HCT116 (cell line): ENCODE results near the gene IL1RAPL2. TPM values are rescaled to one million over a fixed set of nuclear protein-coding genes. Genes with fewer than 3 reads are reported as not detected.

Experiments
- ATAC-seq: fragments of 200-7000 bp; cut with Tn5 transposase; 2 replicates; pipeline ENCODE4 v1.9.1; 2020; ENCODE audit warnings: mild to moderate bottlenecking, moderate library complexity
- BruUV-seq: library from RNA; stranded (reverse); fragments of 400-500 nt; replicated peaks from 2 replicates; lab custom pipeline; 2021; lab: Mats Ljungman, UMichigan
- CTCF ChIA-PET: fragments of 300-600 bp; sonication (Branson Sonifier 250); formaldehyde crosslinking; loops from one replicate; lab custom pipeline; 2021; ENCODE audit warnings: antibody characterized with exemption; lab: Charles Lee
- POLR2A ChIA-PET: fragments of 300-600, 350-600 bp; sonication (Branson Sonifier 250); formaldehyde crosslinking; loops from one replicate; lab custom pipeline; 2021; ENCODE audit warnings: antibody characterized with exemption; lab: Charles Lee
- RAD21 ChIA-PET, 2 experiments: fragments of 300-600 bp; sonication (Branson Sonifier 250); formaldehyde crosslinking; loops; one replicate each; lab custom pipeline; 2023; ENCODE audit warnings: low total read pairs in 2 of 2; ENCODE audit not compliant: uncharacterized antibody in 2 of 2, unreplicated experiment in 2 of 2, low non-redundant PET in 1 of 2; lab: Charles Lee
- DNase-seq: peaks from one replicate; pipeline ENCODE4 v3.0.0-alpha.2; 2010; ENCODE audit warnings: low read depth, low spot score
- H2AFZ ChIP-seq: fragments of 200-600 bp; shearing (Covaris generic), sonication (generic); 2 replicates; pipeline ENCODE4 v1.6.1; 2017; ENCODE audit warnings: low read depth, mixed run types, mixed read lengths, antibody characterized with exemption, low read length; ENCODE audit not compliant: poor library complexity, severe bottlenecking
- H3K27ac ChIP-seq: 2 replicates; pipeline ENCODE4 v1.5.1; 2012; ENCODE audit warnings: low read depth, low read length
- H3K27me3 ChIP-seq: fragments of 200-600 bp; sonication (generic); 2 replicates; pipeline ENCODE4 v1.6.1; 2016; ENCODE audit warnings: mixed run types, low read length, mixed read lengths; ENCODE audit not compliant: insufficient read depth
- H3K36me3 ChIP-seq, 2 experiments: fragments of 200-500 bp in 1 of 2; fragments of 200-600 bp in 1 of 2; sonication (Bioruptor generic) in 1 of 2; sonication (generic) in 1 of 2; 2 replicates each; pipeline versions ENCODE4 v1.5.1 to v1.6.1; 2014 to 2016; ENCODE audit warnings: low read length in 2 of 2, inconsistent platforms in 1 of 2, mixed read lengths in 1 of 2, mixed run types in 1 of 2; ENCODE audit not compliant: insufficient read depth in 2 of 2, control insufficient read depth in 1 of 2
- H3K4me1 ChIP-seq, 2 experiments: fragments of 200-600 bp in 1 of 2; sonication (generic) in 1 of 2; 2 replicates each; pipeline versions ENCODE4 v1.5.1 to v1.6.1; 2012 to 2017; ENCODE audit warnings: low read length in 2 of 2, inconsistent platforms in 1 of 2, mild to moderate bottlenecking in 1 of 2, mixed read lengths in 1 of 2, mixed run types in 1 of 2, moderate library complexity in 1 of 2; ENCODE audit not compliant: insufficient read depth in 2 of 2, control insufficient read depth in 1 of 2
- H3K4me2 ChIP-seq: fragments of 200-600 bp; sonication (generic); 2 replicates; pipeline ENCODE4 v1.6.1; 2017; ENCODE audit warnings: mixed run types, low read length, mixed read lengths
- H3K4me3 ChIP-seq, 2 experiments: fragments of 200-600 bp in 1 of 2; sonication (generic) in 1 of 2; replicated peaks in 1 of 2; 2 replicates each; pipeline ENCODE4 v1.5.1; 2011 to 2016; ENCODE audit warnings: low read length in 2 of 2, control low read depth in 1 of 2, low read depth in 1 of 2, mild to moderate bottlenecking in 1 of 2, mixed read lengths in 1 of 2, mixed run types in 1 of 2
- H3K79me2 ChIP-seq: fragments of 200-600 bp; sonication (generic); 2 replicates; pipeline ENCODE4 v1.6.1; 2017; ENCODE audit warnings: mild to moderate bottlenecking, mixed run types, low read length, moderate library complexity, mixed read lengths; ENCODE audit not compliant: insufficient read depth
- H3K9ac ChIP-seq: fragments of 200-600 bp; sonication (generic); 2 replicates; pipeline ENCODE4 v1.6.1; 2016; ENCODE audit warnings: low read length, mixed read lengths
- H3K9me2 ChIP-seq: fragments of 200-600 bp; sonication (generic), shearing (Covaris generic); 2 replicates; pipeline ENCODE4 v1.6.1; 2017; ENCODE audit warnings: mixed run types, mild to moderate bottlenecking, moderate library complexity; ENCODE audit not compliant: insufficient read depth
- H3K9me3 ChIP-seq, 2 experiments: fragments of 200-500 bp in 1 of 2; fragments of 200-600 bp in 1 of 2; sonication (Bioruptor generic) in 1 of 2; sonication (generic) in 1 of 2; 2 replicates each; pipeline ENCODE4 v1.6.1; 2014 to 2017; ENCODE audit warnings: low read length in 2 of 2, mixed read lengths in 2 of 2, inconsistent platforms in 1 of 2, low read depth in 1 of 2, mild to moderate bottlenecking in 1 of 2, mixed run types in 1 of 2, moderate library complexity in 1 of 2; ENCODE audit not compliant: control insufficient read depth in 1 of 2, insufficient read depth in 1 of 2
- H4K20me1 ChIP-seq: fragments of 200-600 bp; sonication (generic), shearing (Covaris generic); 2 replicates; pipeline ENCODE4 v1.6.1; 2017; ENCODE audit warnings: mixed run types, mild to moderate bottlenecking, moderate library complexity; ENCODE audit not compliant: insufficient read depth
- CBX3 ChIP-seq: IDR thresholded peaks from 2 replicates; pipeline ENCODE4 v1.6.1; 2012; ENCODE audit warnings: low read depth
- CEBPB ChIP-seq: IDR thresholded peaks from 2 replicates; pipeline ENCODE4 v1.6.1; 2012; ENCODE audit warnings: low read depth
- EGR1 ChIP-seq: IDR thresholded peaks from 2 replicates; pipeline ENCODE4 v1.6.1; 2012; ENCODE audit warnings: low read depth
- ELF1 ChIP-seq: IDR thresholded peaks from 2 replicates; pipeline ENCODE4 v1.6.1; 2012; ENCODE audit warnings: low read depth, borderline replicate concordance
- EZH2 ChIP-seq: fragments of 200-600 bp; sonication (generic); IDR thresholded peaks from 2 replicates; pipeline ENCODE4 v1.6.1; 2017; ENCODE audit warnings: antibody characterized with exemption, mixed run types
- EZH2phosphoT487 ChIP-seq: fragments of 200-600 bp; IDR thresholded peaks from 2 replicates; pipeline ENCODE4 v1.6.1; 2018; ENCODE audit warnings: antibody characterized with exemption, borderline replicate concordance
- FOSL1 ChIP-seq: IDR thresholded peaks from 2 replicates; pipeline ENCODE4 v1.6.1; 2012; ENCODE audit warnings: low read depth
- JUND ChIP-seq: IDR thresholded peaks from 2 replicates; pipeline ENCODE4 v1.6.1; 2012
- POLR2A ChIP-seq: IDR thresholded peaks from 2 replicates; pipeline ENCODE4 v1.7.0; 2011; ENCODE audit warnings: borderline replicate concordance; ENCODE audit not compliant: insufficient read depth, insufficient read length; ENCODE audit errors: extremely low read depth
- RAD21 ChIP-seq: IDR thresholded peaks from 2 replicates; pipeline ENCODE4 v1.6.1; 2012; ENCODE audit warnings: low read depth, mild to moderate bottlenecking
- SIN3A ChIP-seq: IDR thresholded peaks from 2 replicates; pipeline ENCODE4 v1.6.1; 2012; ENCODE audit warnings: low read depth
- SP1 ChIP-seq: IDR thresholded peaks from 2 replicates; pipeline ENCODE4 v1.6.1; 2012; ENCODE audit warnings: low read depth
- SRF ChIP-seq: IDR thresholded peaks from 2 replicates; pipeline ENCODE4 v1.6.1; 2012; ENCODE audit warnings: low read depth
- YY1 ChIP-seq: IDR thresholded peaks from 2 replicates; pipeline ENCODE4 v1.6.1; 2011; ENCODE audit warnings: low read length, low read depth, moderate library complexity, mild to moderate bottlenecking; ENCODE audit not compliant: insufficient replicate concordance; ENCODE audit errors: extremely low read depth
- ZNF274 ChIP-seq: fragments of 200-500 bp; sonication (Bioruptor generic); IDR thresholded peaks from 2 replicates; pipeline ENCODE4 v1.6.1; 2014; ENCODE audit warnings: mild to moderate bottlenecking, low read depth, low read length, inconsistent platforms
- intact Hi-C: fragments of 100-400 bp; cut with micrococcal nuclease; formaldehyde crosslinking; loops from 2 replicates; pipeline ENCODE4 v1.10.0; 2022
- total RNA-seq: library from RNA; stranded (reverse); gene quantifications from one replicate; pipeline ENCODE4 v1.2.1, GENCODE V29; 2021; ENCODE audit not compliant: unreplicated experiment
- TF ChIP-seq, protein P1 (sequence below): IDR thresholded peaks from 2 replicates; pipeline ENCODE4 v1.6.1; 2011; ENCODE audit warnings: mild to moderate bottlenecking, low read length, moderate library complexity; ENCODE audit not compliant: insufficient replicate concordance; ENCODE audit errors: extremely low read depth
- TF ChIP-seq, protein P2 (sequence below): IDR thresholded peaks from 2 replicates; pipeline ENCODE4 v1.6.1; 2012
- TF ChIP-seq, protein P3 (sequence below): IDR thresholded peaks from 2 replicates; pipeline ENCODE4 v1.6.1; 2012
- TF ChIP-seq, protein P4 (sequence below), 3 experiments: fragments of 200-600 bp in 1 of 3; sonication (generic) in 1 of 3; IDR thresholded peaks in 2 of 3; conservative IDR thresholded peaks in 1 of 3; 2 replicates each; pipeline ENCODE4 v1.5.1; 2012 to 2017; ENCODE audit warnings: low read depth in 2 of 3, low read length in 2 of 3, antibody characterized with exemption in 1 of 3, borderline replicate concordance in 1 of 3, control low read depth in 1 of 3, mild to moderate bottlenecking in 1 of 3, mixed read lengths in 1 of 3, mixed run types in 1 of 3, moderate library complexity in 1 of 3; ENCODE audit not compliant: insufficient read depth in 1 of 3

The IL1RAPL2 gene
- total RNA-seq, 1 experiment from 2014 or later, result not detected

DNA sequence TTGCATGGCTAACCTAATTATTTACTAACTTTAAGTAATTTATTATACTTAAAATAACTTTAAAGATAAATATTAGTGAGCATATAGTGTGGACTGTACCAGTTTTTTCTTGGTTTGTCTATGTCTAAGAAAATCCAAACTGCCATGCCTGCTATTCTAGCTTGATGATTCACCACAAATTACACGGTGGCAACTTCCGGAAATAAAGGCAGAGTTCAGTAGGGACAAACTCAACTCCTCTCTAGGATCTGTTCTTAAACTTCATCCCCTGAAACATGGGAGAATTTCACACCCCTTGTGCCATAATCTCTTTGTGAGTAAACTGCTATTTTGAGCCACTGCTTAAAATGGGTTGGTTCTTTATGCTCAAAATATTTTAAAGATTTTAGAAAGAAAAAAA lies 1042.7 kb downstream of the IL1RAPL2 start:
- H3K9me2 ChIP-seq, result no peaks in the 10 kb centered on the region
- ATAC-seq, result no peak
- TF ChIP-seq, protein P1, sequence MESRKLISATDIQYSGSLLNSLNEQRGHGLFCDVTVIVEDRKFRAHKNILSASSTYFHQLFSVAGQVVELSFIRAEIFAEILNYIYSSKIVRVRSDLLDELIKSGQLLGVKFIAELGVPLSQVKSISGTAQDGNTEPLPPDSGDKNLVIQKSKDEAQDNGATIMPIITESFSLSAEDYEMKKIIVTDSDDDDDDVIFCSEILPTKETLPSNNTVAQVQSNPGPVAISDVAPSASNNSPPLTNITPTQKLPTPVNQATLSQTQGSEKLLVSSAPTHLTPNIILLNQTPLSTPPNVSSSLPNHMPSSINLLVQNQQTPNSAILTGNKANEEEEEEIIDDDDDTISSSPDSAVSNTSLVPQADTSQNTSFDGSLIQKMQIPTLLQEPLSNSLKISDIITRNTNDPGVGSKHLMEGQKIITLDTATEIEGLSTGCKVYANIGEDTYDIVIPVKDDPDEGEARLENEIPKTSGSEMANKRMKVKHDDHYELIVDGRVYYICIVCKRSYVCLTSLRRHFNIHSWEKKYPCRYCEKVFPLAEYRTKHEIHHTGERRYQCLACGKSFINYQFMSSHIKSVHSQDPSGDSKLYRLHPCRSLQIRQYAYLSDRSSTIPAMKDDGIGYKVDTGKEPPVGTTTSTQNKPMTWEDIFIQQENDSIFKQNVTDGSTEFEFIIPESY, result no peak
- ChIA-PET POLR2A (no interaction called here), RAD21 (no interaction called here), CTCF (no interaction called here)
- no peak overlapping the region for H3K27ac ChIP-seq
- H4K20me1 ChIP-seq, result no peaks in the 10 kb centered on the region
- no peaks in the 10 kb centered on the region for H3K4me1 ChIP-seq
- H2AFZ ChIP-seq, result no peak overlapping the region
- intact Hi-C loops, result no loop called here
- no peaks in the 10 kb centered on the region for H3K27me3 ChIP-seq
- no peaks in the 10 kb centered on the region for H3K9me3 ChIP-seq
- no peaks in the 10 kb centered on the region for H3K79me2 ChIP-seq
- H3K4me2 ChIP-seq, result no peak overlapping the region
- no TSS peak for BruUV-seq
- H3K36me3 ChIP-seq, result no peaks in the 10 kb centered on the region
- no peak for DNase-seq
- H3K9ac ChIP-seq, result no peak overlapping the region
- no peak overlapping the region for H3K4me3 ChIP-seq

DNA sequence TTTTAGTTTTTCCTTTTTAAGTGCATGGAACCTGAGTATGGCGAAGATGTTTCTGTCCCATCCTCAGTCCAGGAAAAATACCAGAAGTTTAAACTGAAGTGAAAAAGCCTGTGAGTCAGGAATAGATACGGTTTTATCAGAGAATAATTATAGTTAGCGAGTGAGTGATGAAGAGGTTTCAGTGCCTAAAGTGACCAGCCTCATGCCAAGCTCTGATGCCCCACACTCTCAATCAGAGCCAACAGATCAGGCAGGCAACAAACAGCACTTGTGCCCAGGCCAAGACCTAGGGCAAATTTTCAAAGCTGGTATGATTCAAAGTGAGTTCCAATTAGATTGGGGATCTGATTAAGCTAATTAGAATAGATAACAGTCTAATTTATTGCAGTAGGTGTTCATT lies 1043.5 kb downstream of the IL1RAPL2 start:
- H3K27ac ChIP-seq, result no peak overlapping the region
- H3K9ac ChIP-seq, result no peak overlapping the region
- no peak overlapping the region for H2AFZ ChIP-seq
- no peaks in the 10 kb centered on the region for H3K27me3 ChIP-seq
- no peak overlapping the region for H3K4me3 ChIP-seq
- CTCF ChIA-PET, result no interaction called here
- H3K4me1 ChIP-seq, result no peaks in the 10 kb centered on the region
- RAD21 ChIA-PET, result no interaction called here
- DNase-seq (no peak), ATAC-seq (no peak)
- no peaks in the 10 kb centered on the region for H4K20me1 ChIP-seq
- H3K9me2 ChIP-seq, result no peaks in the 10 kb centered on the region
- no peaks in the 10 kb centered on the region for H3K9me3 ChIP-seq
- intact Hi-C loops, result no loop called here
- H3K79me2 ChIP-seq, result no peaks in the 10 kb centered on the region
- no TSS peak for BruUV-seq
- no peak overlapping the region for H3K4me2 ChIP-seq
- H3K36me3 ChIP-seq, result no peaks in the 10 kb centered on the region
- POLR2A ChIA-PET, result no interaction called here
- no peak for TF ChIP-seq CEBPB
- TF ChIP-seq CBX3, result no peak
- no peak for TF ChIP-seq SRF
- TF ChIP-seq ELF1, result no peak
- no peak for TF ChIP-seq POLR2A
- TF ChIP-seq, protein P2, sequence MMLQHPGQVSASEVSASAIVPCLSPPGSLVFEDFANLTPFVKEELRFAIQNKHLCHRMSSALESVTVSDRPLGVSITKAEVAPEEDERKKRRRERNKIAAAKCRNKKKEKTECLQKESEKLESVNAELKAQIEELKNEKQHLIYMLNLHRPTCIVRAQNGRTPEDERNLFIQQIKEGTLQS, result no peak
- no peak for TF ChIP-seq EGR1
- TF ChIP-seq, protein P3, sequence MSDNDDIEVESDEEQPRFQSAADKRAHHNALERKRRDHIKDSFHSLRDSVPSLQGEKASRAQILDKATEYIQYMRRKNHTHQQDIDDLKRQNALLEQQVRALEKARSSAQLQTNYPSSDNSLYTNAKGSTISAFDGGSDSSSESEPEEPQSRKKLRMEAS, result no peak
- TF ChIP-seq JUND, result no peak
- no peak for TF ChIP-seq FOSL1
- TF ChIP-seq ZNF274, result no peak
- no peak for TF ChIP-seq EZH2phosphoT487
- no peak for TF ChIP-seq YY1
- no peak for TF ChIP-seq EZH2
- TF ChIP-seq RAD21, result no peak
- no peak for TF ChIP-seq SP1
- TF ChIP-seq, protein P4, sequence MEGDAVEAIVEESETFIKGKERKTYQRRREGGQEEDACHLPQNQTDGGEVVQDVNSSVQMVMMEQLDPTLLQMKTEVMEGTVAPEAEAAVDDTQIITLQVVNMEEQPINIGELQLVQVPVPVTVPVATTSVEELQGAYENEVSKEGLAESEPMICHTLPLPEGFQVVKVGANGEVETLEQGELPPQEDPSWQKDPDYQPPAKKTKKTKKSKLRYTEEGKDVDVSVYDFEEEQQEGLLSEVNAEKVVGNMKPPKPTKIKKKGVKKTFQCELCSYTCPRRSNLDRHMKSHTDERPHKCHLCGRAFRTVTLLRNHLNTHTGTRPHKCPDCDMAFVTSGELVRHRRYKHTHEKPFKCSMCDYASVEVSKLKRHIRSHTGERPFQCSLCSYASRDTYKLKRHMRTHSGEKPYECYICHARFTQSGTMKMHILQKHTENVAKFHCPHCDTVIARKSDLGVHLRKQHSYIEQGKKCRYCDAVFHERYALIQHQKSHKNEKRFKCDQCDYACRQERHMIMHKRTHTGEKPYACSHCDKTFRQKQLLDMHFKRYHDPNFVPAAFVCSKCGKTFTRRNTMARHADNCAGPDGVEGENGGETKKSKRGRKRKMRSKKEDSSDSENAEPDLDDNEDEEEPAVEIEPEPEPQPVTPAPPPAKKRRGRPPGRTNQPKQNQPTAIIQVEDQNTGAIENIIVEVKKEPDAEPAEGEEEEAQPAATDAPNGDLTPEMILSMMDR (IDR thresholded peaks at IDR 0.05 in 2 of 3, conservative IDR thresholded peaks at IDR 0.05 in 1 of 3; ENCODE audit: borderline replicate concordance in 1 of 3, insufficient read depth in 1 of 3, low read depth in 2 of 3, low read length in 2 of 3), result no peak
- TF ChIP-seq SIN3A, result no peak
